Keratinocyte (primary cell): Measurements from ENCODE around the gene PPP1R18. TPM values are rescaled to one million over a fixed set of nuclear protein-coding genes. Genes with fewer than 3 reads are reported as not detected.
A peak's percentile ranks its signal among the peaks of the same experiment; 100 is the strongest.

Experiments used
- DNase-seq: peaks from one replicate; pipeline ENCODE4 v3.0.0-alpha.2; 2011; ENCODE audit warnings: low read depth, missing footprints, low spot score
- FAIRE-seq: peaks from 2 replicates; lab custom pipeline; 2011; peaks lifted over from hg19 to GRCh38; lab: Jason Lieb, UNC
- H2AFZ ChIP-seq: 2 replicates; pipeline ENCODE4 v1.6.0; 2012; ENCODE audit warnings: low read length, control low read depth, inconsistent platforms; ENCODE audit not compliant: control insufficient read depth
- H3K27ac ChIP-seq: 2 replicates; pipeline ENCODE4 v1.5.1; 2011; ENCODE audit warnings: low read length; ENCODE audit not compliant: control insufficient read depth, insufficient read depth
- H3K27me3 ChIP-seq: 3 replicates; pipeline ENCODE4 v1.6.0; 2011; ENCODE audit warnings: low read length; ENCODE audit not compliant: control insufficient read depth, insufficient read depth; ENCODE audit errors: extremely low read depth
- H3K36me3 ChIP-seq, 2 experiments: 2 replicates in 1 of 2; 3 replicates in 1 of 2; pipeline ENCODE4 v1.5.1; 2011; ENCODE audit warnings: low read length in 2 of 2, mild to moderate bottlenecking in 1 of 2; ENCODE audit not compliant: control insufficient read depth in 2 of 2, insufficient read depth in 2 of 2; ENCODE audit errors: extremely low read depth in 1 of 2
- H3K4me1 ChIP-seq: 3 replicates; pipeline ENCODE4 v1.5.1; 2011; ENCODE audit warnings: low read length; ENCODE audit not compliant: control insufficient read depth, insufficient read depth; ENCODE audit errors: extremely low read depth
- H3K4me2 ChIP-seq: 3 replicates; pipeline ENCODE4 v1.6.0; 2011; ENCODE audit warnings: low read depth, low read length; ENCODE audit not compliant: control insufficient read depth, insufficient read depth; ENCODE audit errors: extremely low read depth
- H3K4me3 ChIP-seq, 3 experiments: fragments of 200-600 bp in 1 of 3; sonication (generic) in 1 of 3; 2 replicates in 2 of 3; 3 replicates in 1 of 3; pipeline ENCODE4 v1.5.1; 2011 to 2016; ENCODE audit warnings: low read length in 3 of 3, mild to moderate bottlenecking in 3 of 3, control low read depth in 2 of 3, inconsistent platforms in 1 of 3, low read depth in 1 of 3, mixed read lengths in 1 of 3, mixed run types in 1 of 3, moderate library complexity in 1 of 3; ENCODE audit not compliant: control insufficient read depth in 2 of 3, insufficient read depth in 2 of 3; ENCODE audit errors: extremely low read depth in 1 of 3
- H3K79me2 ChIP-seq: 2 replicates; pipeline ENCODE4 v1.6.0; 2012; ENCODE audit warnings: low read length; ENCODE audit not compliant: control insufficient read depth, insufficient read depth
- H3K9ac ChIP-seq: 3 replicates; pipeline ENCODE4 v1.6.0; 2011; ENCODE audit warnings: low read length; ENCODE audit not compliant: control insufficient read depth, insufficient read depth; ENCODE audit errors: extremely low read depth
- H3K9me1 ChIP-seq: 3 replicates; pipeline ENCODE4 v1.6.0; 2011; ENCODE audit warnings: low read length; ENCODE audit not compliant: control insufficient read depth, insufficient read depth; ENCODE audit errors: extremely low read depth
- H3K9me3 ChIP-seq: 2 replicates; pipeline ENCODE4 v1.5.1; 2012; ENCODE audit warnings: low read depth, low read length; ENCODE audit not compliant: control insufficient read depth
- H4K20me1 ChIP-seq: 3 replicates; pipeline ENCODE4 v1.6.0; 2011; ENCODE audit warnings: low read length; ENCODE audit not compliant: control insufficient read depth, insufficient read depth; ENCODE audit errors: extremely low read depth
- EZH2 ChIP-seq: IDR thresholded peaks from one replicate; pipeline ENCODE4 v1.6.1; 2012; ENCODE audit warnings: inconsistent platforms, mild to moderate bottlenecking, low read length, moderate library complexity
- dilution Hi-C: fragments of 300-500 bp; cut with MboI; formaldehyde crosslinking; loops from one replicate; pipeline ENCODE4 v1.7.0; 2020; ENCODE audit warnings: low sequenced_read_pairs; ENCODE audit not compliant: extremely low pct_ligation_motif_present
- polyA plus RNA-seq, 5 experiments: library from polyadenylated mRNA; depleted of rRNA in 3 of 5; stranded (reverse) in 3 of 5; stranded (forward) in 1 of 5; unstranded in 1 of 5; fragments of >200 nt; gene quantifications; 1 replicate in 1 of 5; 2 replicates in 3 of 5; 3 replicates in 1 of 5; pipeline versions ENCODE4 v1.2.1 to v1.2.3, GENCODE V29; 2011 to 2012; ENCODE audit warnings: missing spikeins in 2 of 5, low read depth in 1 of 5, low replicate concordance in 1 of 5
- TF ChIP-seq, protein P1 (sequence below), 3 experiments: IDR thresholded peaks in 1 of 3; conservative IDR thresholded peaks in 1 of 3; optimal IDR thresholded peaks in 1 of 3; 2 replicates in 2 of 3; 3 replicates in 1 of 3; pipeline versions ENCODE3 to v1.5.1; 2011; ENCODE audit warnings: low read length in 3 of 3, mild to moderate bottlenecking in 3 of 3, moderate library complexity in 2 of 3, control low read depth in 1 of 3, inconsistent platforms in 1 of 3; ENCODE audit not compliant: insufficient read depth in 2 of 3; ENCODE audit errors: extremely low read depth in 1 of 3

Gene PPP1R18
- polyA plus RNA-seq, 1 donor (not counting 4 experiments of a cell fraction or from before 2014, with no cell fraction given): 88.9 TPM

DNA sequence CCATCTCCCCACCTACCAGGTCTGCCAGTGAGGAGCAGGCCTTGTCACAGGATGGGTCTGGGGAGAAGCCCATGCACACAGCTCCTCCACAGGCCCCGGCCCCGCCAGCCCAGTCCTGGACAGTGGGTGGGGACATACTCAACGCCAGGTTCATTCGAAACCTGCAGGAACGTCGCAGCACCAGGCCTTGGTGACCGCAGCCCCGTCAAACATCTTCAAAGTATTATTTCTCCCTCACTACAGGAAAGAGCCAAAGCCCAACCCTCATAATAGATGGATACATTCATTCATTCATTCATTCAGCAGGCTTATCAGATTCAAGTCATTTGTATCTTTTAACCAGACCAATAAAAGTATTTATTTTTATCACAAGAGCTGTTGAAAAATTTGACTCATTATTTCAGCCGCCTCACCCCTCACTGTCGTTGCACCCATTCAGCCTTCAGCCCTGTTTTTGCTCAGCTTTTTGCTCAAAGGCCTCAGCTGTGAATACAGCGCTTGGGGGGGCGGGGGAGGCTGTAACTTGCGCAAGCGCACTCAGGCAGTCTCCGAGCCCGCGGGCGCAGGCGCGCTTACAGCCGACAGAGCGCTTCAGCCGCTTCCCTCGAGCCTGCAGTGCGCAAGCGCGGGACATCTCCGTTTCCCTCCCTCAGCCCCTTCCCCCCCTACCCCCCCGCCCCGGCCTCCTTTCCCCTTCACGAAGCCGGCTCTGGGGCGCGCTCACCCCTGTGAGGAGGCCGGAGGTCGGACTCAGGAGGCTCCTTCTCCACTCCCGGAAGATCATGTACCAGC is 39.8 kb downstream of the PPP1R18 start, which contains the start of gene C6orf136:
Gene C6orf136 (plus strand): TSS at position 684 of the 792 bp plus-strand sequence. CDS start 99 bp downstream, at position 783.
- peaks cover 2% of the 10 kb centered on the region for H3K9me1 ChIP-seq
- no peaks in the 10 kb centered on the region for H4K20me1 ChIP-seq
- FAIRE-seq: no peak
- DNase-seq: peak; percentile 58
- H3K36me3 ChIP-seq: peaks cover 8 to 14% of the 10 kb centered on the region in 2 experiments
- H3K27me3 ChIP-seq: no peaks in the 10 kb centered on the region
- peak within 1 kb of the TSS; percentile 85 to 99 (median 90) for H3K4me3 ChIP-seq
- peak within 1 kb of the TSS; percentile 70 for H3K27ac ChIP-seq
- peaks cover 12% of the 10 kb centered on the region for H3K4me1 ChIP-seq
- peak within 1 kb of the TSS; percentile 96 for H3K4me2 ChIP-seq
- H3K9me3 ChIP-seq: no peaks in the 10 kb centered on the region
- peak within 1 kb of the TSS; percentile 87 for H3K9ac ChIP-seq
- no peak for TF ChIP-seq EZH2
- TF ChIP-seq, protein P1, sequence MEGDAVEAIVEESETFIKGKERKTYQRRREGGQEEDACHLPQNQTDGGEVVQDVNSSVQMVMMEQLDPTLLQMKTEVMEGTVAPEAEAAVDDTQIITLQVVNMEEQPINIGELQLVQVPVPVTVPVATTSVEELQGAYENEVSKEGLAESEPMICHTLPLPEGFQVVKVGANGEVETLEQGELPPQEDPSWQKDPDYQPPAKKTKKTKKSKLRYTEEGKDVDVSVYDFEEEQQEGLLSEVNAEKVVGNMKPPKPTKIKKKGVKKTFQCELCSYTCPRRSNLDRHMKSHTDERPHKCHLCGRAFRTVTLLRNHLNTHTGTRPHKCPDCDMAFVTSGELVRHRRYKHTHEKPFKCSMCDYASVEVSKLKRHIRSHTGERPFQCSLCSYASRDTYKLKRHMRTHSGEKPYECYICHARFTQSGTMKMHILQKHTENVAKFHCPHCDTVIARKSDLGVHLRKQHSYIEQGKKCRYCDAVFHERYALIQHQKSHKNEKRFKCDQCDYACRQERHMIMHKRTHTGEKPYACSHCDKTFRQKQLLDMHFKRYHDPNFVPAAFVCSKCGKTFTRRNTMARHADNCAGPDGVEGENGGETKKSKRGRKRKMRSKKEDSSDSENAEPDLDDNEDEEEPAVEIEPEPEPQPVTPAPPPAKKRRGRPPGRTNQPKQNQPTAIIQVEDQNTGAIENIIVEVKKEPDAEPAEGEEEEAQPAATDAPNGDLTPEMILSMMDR (optimal IDR thresholded peaks at IDR 0.05 in 1 of 3, IDR thresholded peaks at IDR 0.05 in 1 of 3, conservative IDR thresholded peaks at IDR 0.05 in 1 of 3; ENCODE audit: extremely low read depth in 1 of 3, insufficient read depth in 2 of 3, low read length in 3 of 3): no peak
- H2AFZ ChIP-seq: peak within 1 kb of the TSS; percentile 90
- dilution Hi-C loops: no loop called here
- peaks cover 21% of the 10 kb centered on the region for H3K79me2 ChIP-seq

DNA sequence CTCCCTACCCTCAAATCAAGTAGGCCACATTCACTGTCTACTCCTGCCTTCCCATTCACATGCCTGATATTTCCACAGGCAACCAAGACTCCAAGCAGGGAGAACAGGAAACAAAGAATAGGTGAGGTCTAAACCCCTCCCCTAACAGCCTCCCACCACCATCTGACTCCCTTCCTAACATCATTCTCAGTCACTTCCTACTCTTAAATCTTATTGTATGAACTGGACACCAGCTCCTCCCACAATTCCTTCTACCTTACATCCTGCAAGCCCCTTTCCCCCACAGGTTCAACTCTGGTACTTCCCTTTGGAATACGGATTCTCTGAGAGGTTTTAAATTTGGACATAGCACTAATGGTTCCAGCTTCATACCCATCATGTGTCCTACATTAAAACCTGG is 40.5 kb downstream of the PPP1R18 start:
- no peak overlapping the region for H3K27ac ChIP-seq
- peaks cover 21% of the 10 kb centered on the region for H3K79me2 ChIP-seq
- no peak for TF ChIP-seq EZH2
- TF ChIP-seq, protein P1 (optimal IDR thresholded peaks at IDR 0.05 in 1 of 3, IDR thresholded peaks at IDR 0.05 in 1 of 3, conservative IDR thresholded peaks at IDR 0.05 in 1 of 3; ENCODE audit: extremely low read depth in 1 of 3, insufficient read depth in 2 of 3, low read length in 3 of 3): no peak
- peaks cover 6 to 16% of the 10 kb centered on the region in 2 experiments for H3K36me3 ChIP-seq
- no peaks in the 10 kb centered on the region for H3K27me3 ChIP-seq
- peaks cover 12% of the 10 kb centered on the region for H3K4me1 ChIP-seq
- no peak overlapping the region for H2AFZ ChIP-seq
- peak overlapping the region; percentile 79 for H3K4me2 ChIP-seq
- no peak overlapping the region for H3K9ac ChIP-seq
- H3K9me3 ChIP-seq: no peaks in the 10 kb centered on the region
- no peak overlapping the region for H3K4me3 ChIP-seq
- no peak for DNase-seq
- dilution Hi-C loops: no loop called here
- no peak for FAIRE-seq
- H3K9me1 ChIP-seq: peaks cover 2% of the 10 kb centered on the region
- H4K20me1 ChIP-seq: no peaks in the 10 kb centered on the region
